H9 (cell line): Measurements from ENCODE around the gene TEX261. TPM values are rescaled to one million over a fixed set of nuclear protein-coding genes. Genes with fewer than 3 reads are reported as not detected.

Experiments used
- DNase-seq: peaks from one replicate; pipeline ENCODE4 v3.0.0-alpha.2; 2017
- H2AFZ ChIP-seq: one replicate; pipeline ENCODE4 v1.6.1; 2013; ENCODE audit warnings: mild to moderate bottlenecking, low read length, control low read depth, moderate library complexity
- H2AK5ac ChIP-seq: 2 replicates; pipeline ENCODE4 v1.6.1; 2013; ENCODE audit warnings: low read length, control low read depth, mixed read lengths; ENCODE audit not compliant: insufficient read length
- H2BK120ac ChIP-seq: one replicate; pipeline ENCODE4 v1.6.1; 2013; ENCODE audit warnings: low read depth, mild to moderate bottlenecking, low read length, control low read depth, inconsistent platforms; ENCODE audit not compliant: poor library complexity, severe bottlenecking
- H2BK12ac ChIP-seq: 2 replicates; pipeline ENCODE4 v1.6.1; 2013; ENCODE audit warnings: low read length, control low read depth, mixed read lengths, low read depth; ENCODE audit not compliant: insufficient read length
- H2BK15ac ChIP-seq: 2 replicates; pipeline ENCODE4 v1.6.1; 2013; ENCODE audit warnings: low read depth, low read length, control low read depth
- H2BK20ac ChIP-seq: one replicate; pipeline ENCODE4 v1.6.1; 2013; ENCODE audit warnings: low read depth, mild to moderate bottlenecking, low read length, control low read depth, inconsistent platforms; ENCODE audit not compliant: poor library complexity, severe bottlenecking
- H2BK5ac ChIP-seq: 2 replicates; pipeline ENCODE4 v1.6.1; 2013; ENCODE audit warnings: low read length, control low read depth, mixed read lengths; ENCODE audit not compliant: insufficient read length
- H3K14ac ChIP-seq: 2 replicates; pipeline ENCODE4 v1.6.1; 2013; ENCODE audit warnings: low read length, control low read depth; ENCODE audit not compliant: insufficient read depth
- H3K18ac ChIP-seq: 2 replicates; pipeline ENCODE4 v1.6.1; 2013; ENCODE audit warnings: low read depth, mild to moderate bottlenecking, mixed read lengths, low read length, control low read depth; ENCODE audit not compliant: insufficient read length
- H3K23ac ChIP-seq: 2 replicates; pipeline ENCODE4 v1.6.1; 2013; ENCODE audit warnings: low read length, control low read depth, mixed read lengths, low read depth; ENCODE audit not compliant: insufficient read length
- H3K23me2 ChIP-seq: 2 replicates; pipeline ENCODE4 v1.6.1; 2013; ENCODE audit warnings: low read depth, mild to moderate bottlenecking, mixed read lengths, low read length, control low read depth; ENCODE audit not compliant: insufficient read length, poor library complexity, severe bottlenecking
- H3K27ac ChIP-seq: 2 replicates; pipeline ENCODE4 v1.5.1; 2013; ENCODE audit warnings: low read length, control low read depth, mixed read lengths, low read depth; ENCODE audit not compliant: insufficient read length
- H3K27me3 ChIP-seq: 2 replicates; pipeline ENCODE4 v1.6.1; 2013; ENCODE audit warnings: low read length, control low read depth, inconsistent platforms; ENCODE audit not compliant: insufficient read depth
- H3K4ac ChIP-seq: 2 replicates; pipeline ENCODE4 v1.6.1; 2013; ENCODE audit warnings: low read depth, mild to moderate bottlenecking, control low read depth, inconsistent platforms, low read length, moderate library complexity
- H3K4me1 ChIP-seq: 2 replicates; pipeline ENCODE4 v1.6.1; 2013; ENCODE audit warnings: low read length, control low read depth, inconsistent platforms; ENCODE audit not compliant: insufficient read depth
- H3K4me2 ChIP-seq: 2 replicates; pipeline ENCODE4 v1.6.1; 2013; ENCODE audit warnings: low read length, control low read depth, mixed read lengths; ENCODE audit not compliant: insufficient read length, insufficient read depth
- H3K56ac ChIP-seq: 2 replicates; pipeline ENCODE4 v1.6.1; 2013; ENCODE audit warnings: low read depth, mild to moderate bottlenecking, mixed read lengths, low read length, control low read depth; ENCODE audit not compliant: insufficient read length
- H3K79me1 ChIP-seq: 2 replicates; pipeline ENCODE4 v1.6.1; 2013; ENCODE audit warnings: low read depth, mild to moderate bottlenecking, moderate library complexity, low read length, control low read depth, inconsistent platforms; ENCODE audit not compliant: insufficient read depth, poor library complexity, severe bottlenecking
- H3K79me2 ChIP-seq: 2 replicates; pipeline ENCODE4 v1.6.1; 2013; ENCODE audit warnings: low read length, control low read depth, inconsistent platforms; ENCODE audit not compliant: insufficient read depth
- H3K9ac ChIP-seq: 2 replicates; pipeline ENCODE4 v1.6.1; 2013; ENCODE audit warnings: low read length, control low read depth, mixed read lengths; ENCODE audit not compliant: insufficient read length; ENCODE audit errors: extremely low read depth
- H3K9me3 ChIP-seq: one replicate; pipeline ENCODE4 v1.6.1; 2013; ENCODE audit warnings: low read depth, low read length, inconsistent platforms; ENCODE audit not compliant: control insufficient read depth
- H3T11ph ChIP-seq: one replicate; pipeline ENCODE4 v1.6.1; 2013; ENCODE audit warnings: mild to moderate bottlenecking, low read length, control low read depth, inconsistent platforms
- H4K20me1 ChIP-seq: one replicate; pipeline ENCODE4 v1.6.1; 2013; ENCODE audit not compliant: control insufficient read depth, insufficient read length, insufficient read depth
- H4K5ac ChIP-seq: 2 replicates; pipeline ENCODE4 v1.6.1; 2013; ENCODE audit warnings: low read depth, mild to moderate bottlenecking, mixed read lengths, low read length, control low read depth; ENCODE audit not compliant: insufficient read length
- H4K8ac ChIP-seq: replicated peaks from 2 replicates; pipeline ENCODE4 v1.6.1; 2013; ENCODE audit warnings: low read length, control low read depth, mixed read lengths, low read depth; ENCODE audit not compliant: insufficient read length
- H4K91ac ChIP-seq: 2 replicates; pipeline ENCODE4 v1.6.1; 2013; ENCODE audit warnings: low read depth, mild to moderate bottlenecking, moderate library complexity, mixed read lengths, low read length, control low read depth; ENCODE audit not compliant: insufficient read length
- H3K27ac Mint-ChIP-seq, 3 experiments: 2 replicates in 2 of 3; 3 replicates in 1 of 3; pipeline ENCODE4 v1.8.0; 2020 to 2021; ENCODE audit warnings: mixed read lengths in 3 of 3, mild to moderate bottlenecking in 1 of 3, moderate library complexity in 1 of 3
- H3K27me3 Mint-ChIP-seq: 2 replicates; pipeline ENCODE4 v1.8.0; 2021; ENCODE audit warnings: low read depth, mild to moderate bottlenecking, moderate library complexity, mixed read lengths
- H3K36me3 Mint-ChIP-seq, 3 experiments: 2 replicates in 2 of 3; 3 replicates in 1 of 3; pipeline ENCODE4 v1.8.0; 2020 to 2021; ENCODE audit warnings: low read depth in 3 of 3, mixed read lengths in 3 of 3; ENCODE audit not compliant: insufficient read depth in 1 of 3
- H3K4me1 Mint-ChIP-seq, 2 experiments: 2 replicates each; pipeline ENCODE4 v1.8.0; 2020; ENCODE audit warnings: mixed read lengths in 2 of 2
- H3K4me3 Mint-ChIP-seq, 2 experiments: 2 replicates in 1 of 2; 3 replicates in 1 of 2; pipeline ENCODE4 v1.8.0; 2020 to 2021; ENCODE audit warnings: mild to moderate bottlenecking in 2 of 2, mixed read lengths in 2 of 2, moderate library complexity in 1 of 2
- H3K9me3 Mint-ChIP-seq, 2 experiments: 2 replicates in 1 of 2; 3 replicates in 1 of 2; pipeline ENCODE4 v1.8.0; 2020; ENCODE audit warnings: mild to moderate bottlenecking in 2 of 2, mixed read lengths in 2 of 2, moderate library complexity in 1 of 2
- WGBS: extraction: QIAGEN DNeasy Blood & Tissue Kit; methylation state at CpG from one replicate; pipeline ENCODE4 v1.1.7; 2013; ENCODE audit warnings: missing lambda C conversion rate, low lambda C conversion rate, mixed read lengths; ENCODE audit not compliant: insufficient read length; ENCODE audit errors: extremely low coverage; 5-methylcytosine and 5-hydroxymethylcytosine counted together
- total RNA-seq: library from RNA; stranded (reverse); gene quantifications from 2 replicates; pipeline ENCODE4 v1.2.1, GENCODE V29; 2021
- TF ChIP-seq, protein P1 (sequence below): fragments of 200-600 bp; sonication (generic); conservative IDR thresholded peaks from 3 replicates; pipeline ENCODE4 v1.8.0; 2021; ENCODE audit warnings: antibody characterized with exemption, mild to moderate bottlenecking

Gene TEX261
- total RNA-seq, 1 experiment from 2014 or later = 19.2 TPM

DNA sequence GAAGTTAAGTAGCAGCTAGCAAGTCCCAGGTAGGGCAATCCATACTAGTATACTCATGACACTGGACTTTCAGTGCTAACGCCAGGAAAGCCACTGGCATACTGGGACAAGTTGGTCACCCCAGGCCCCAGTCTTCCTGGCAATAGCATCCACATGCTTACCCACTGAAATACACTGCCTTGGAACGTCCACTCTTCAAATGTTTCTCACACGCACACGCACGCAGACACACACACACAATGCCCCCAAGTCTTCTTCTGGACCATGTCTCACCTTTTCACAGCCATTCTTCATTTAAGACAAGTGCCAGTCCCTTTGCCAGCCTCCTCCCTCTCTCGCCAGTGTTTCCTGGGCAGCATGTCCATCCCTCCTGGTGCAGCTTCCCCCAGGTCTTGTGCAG is 8.7 kb upstream of the TEX261 start:
- Histone ChIP-seq H3K4ac (no peak overlapping the region), H3K23ac (no peak overlapping the region), H4K5ac (no peak overlapping the region), H3K27ac (no peak overlapping the region), H2BK15ac (no peak overlapping the region), H3K4me2 (no peak overlapping the region), H3K79me1 (no peaks in the 10 kb centered on the region), H3K4me1 (peaks cover 8% of the 10 kb centered on the region; the same call in 1 of the 2 replicates), H3K18ac (no peak overlapping the region), H3K9me3 (no peaks in the 10 kb centered on the region), H3K23me2 (peaks cover 7% of the 10 kb centered on the region), H3K14ac (no peak overlapping the region), H4K8ac (no peak overlapping the region), H2BK12ac (no peak overlapping the region), H3K56ac (no peak overlapping the region), H3K9ac (no peak overlapping the region), H4K91ac (no peak overlapping the region), H2BK120ac (no peak overlapping the region), H2BK5ac (no peak overlapping the region), H4K20me1 (no peaks in the 10 kb centered on the region), H2AK5ac (no peak overlapping the region), H3K27me3 (no peaks in the 10 kb centered on the region), H2BK20ac (no peak overlapping the region), H2AFZ (no peak overlapping the region), H3K79me2 (no peaks in the 10 kb centered on the region), H3T11ph (no peak overlapping the region)
- DNase-seq = no peak
- Mint-ChIP-seq H3K27me3 (peaks cover 32% of the 10 kb centered on the region), H3K4me3 (no peak overlapping the region), H3K4me1 (peaks cover 15 to 20% of the 10 kb centered on the region in 2 experiments), H3K27ac (no peak overlapping the region), H3K9me3 (no peaks in the 10 kb centered on the region), H3K36me3 (no peaks in the 10 kb centered on the region)
- TF ChIP-seq, protein P1, sequence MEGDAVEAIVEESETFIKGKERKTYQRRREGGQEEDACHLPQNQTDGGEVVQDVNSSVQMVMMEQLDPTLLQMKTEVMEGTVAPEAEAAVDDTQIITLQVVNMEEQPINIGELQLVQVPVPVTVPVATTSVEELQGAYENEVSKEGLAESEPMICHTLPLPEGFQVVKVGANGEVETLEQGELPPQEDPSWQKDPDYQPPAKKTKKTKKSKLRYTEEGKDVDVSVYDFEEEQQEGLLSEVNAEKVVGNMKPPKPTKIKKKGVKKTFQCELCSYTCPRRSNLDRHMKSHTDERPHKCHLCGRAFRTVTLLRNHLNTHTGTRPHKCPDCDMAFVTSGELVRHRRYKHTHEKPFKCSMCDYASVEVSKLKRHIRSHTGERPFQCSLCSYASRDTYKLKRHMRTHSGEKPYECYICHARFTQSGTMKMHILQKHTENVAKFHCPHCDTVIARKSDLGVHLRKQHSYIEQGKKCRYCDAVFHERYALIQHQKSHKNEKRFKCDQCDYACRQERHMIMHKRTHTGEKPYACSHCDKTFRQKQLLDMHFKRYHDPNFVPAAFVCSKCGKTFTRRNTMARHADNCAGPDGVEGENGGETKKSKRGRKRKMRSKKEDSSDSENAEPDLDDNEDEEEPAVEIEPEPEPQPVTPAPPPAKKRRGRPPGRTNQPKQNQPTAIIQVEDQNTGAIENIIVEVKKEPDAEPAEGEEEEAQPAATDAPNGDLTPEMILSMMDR = no peak
- WGBS = no CpG with 5 or more reads among the region's 6 CpGs
